NCI-H2081 (cell line): ENCODE data around the gene SLC66A2.
"Not testable (repeated sequence)": the region's sequence is repeated elsewhere in the genome, so short reads cannot be mapped to it uniquely, and the experiment has no call there.

Source experiments
- DNase-seq, 2 experiments: peaks; one replicate each; lab custom pipeline; 2025; lab: John Stamatoyannopoulos, UW

The SLC66A2 gene

DNA sequence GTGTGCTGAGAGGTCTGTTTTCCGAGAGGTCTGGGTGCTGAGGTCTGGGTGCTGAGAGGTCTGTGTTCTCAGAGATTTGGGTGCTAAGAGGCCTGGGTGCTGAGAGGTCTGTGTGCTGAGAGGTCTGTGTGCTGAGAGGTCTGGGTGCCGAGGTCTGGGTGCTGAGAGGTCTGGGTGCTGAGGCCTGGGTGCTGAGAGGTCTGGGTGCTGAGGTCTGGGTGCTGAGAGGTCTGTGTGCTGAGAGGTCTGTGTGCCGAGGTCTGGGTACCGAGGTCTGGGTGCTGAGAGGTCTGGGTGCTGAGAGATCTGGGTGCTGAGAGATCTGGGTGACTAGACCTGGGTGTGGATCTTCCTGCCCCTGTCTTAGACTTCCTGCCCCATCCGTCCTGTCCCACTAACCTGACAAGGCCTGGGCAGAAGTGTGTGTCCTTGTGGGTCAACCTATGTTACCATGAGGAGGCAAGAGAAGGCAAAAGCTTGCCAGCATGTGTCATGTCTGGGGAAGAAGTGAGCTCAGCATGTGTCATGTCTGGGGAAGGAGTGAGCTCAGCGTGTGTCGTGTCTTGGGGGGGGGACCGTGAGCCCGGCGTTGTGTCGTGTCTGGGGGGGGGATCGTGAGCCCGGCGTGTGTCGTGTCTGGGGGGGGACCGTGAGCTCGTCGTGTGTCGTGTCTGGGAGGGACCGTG lies 84.4 kb downstream of the SLC66A2 start:
- DNase-seq: no peak

DNA sequence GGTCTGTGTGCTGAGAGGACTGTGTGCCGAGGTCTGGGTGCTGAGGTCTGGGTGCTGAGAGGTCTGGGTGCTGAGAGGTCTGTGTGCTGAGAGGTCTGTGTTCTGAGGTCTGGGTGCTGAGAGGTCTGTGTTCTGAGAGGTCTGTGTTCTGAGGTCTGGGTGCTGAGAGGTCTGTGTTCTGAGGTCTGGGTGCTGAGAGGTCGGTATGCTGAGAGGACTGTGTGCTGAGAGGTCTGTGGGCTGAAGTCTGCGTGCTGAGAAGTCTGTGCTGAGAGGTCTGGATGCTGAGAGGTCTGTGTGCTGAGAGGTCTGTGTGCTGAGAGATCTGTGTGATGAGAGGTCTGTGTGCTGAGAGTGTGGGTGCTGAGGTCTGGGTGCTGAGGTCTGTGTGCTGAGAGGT lies 85.5 kb downstream of the SLC66A2 start:
- not testable (repeated sequence) for DNase-seq

DNA sequence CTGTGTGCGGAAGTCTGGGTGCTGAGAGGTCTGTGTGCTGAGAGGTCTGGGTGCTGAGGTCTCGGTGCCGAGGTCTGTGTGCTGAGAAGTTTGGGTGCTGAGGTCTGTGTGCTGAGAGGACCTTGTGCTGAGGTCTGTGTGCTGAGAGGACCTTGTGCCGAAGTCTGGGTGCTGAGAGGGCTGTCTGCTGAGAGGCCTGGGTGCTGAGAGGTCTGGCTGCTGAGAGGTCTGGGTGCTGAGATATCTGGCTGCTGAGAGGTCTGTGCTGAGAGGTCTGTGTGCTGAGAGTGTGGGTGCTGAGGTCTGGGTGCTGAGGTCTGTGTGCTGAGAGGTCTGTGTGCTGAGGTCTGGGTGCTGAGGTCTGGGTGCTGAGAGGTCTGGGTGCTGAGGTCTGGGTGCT lies 86.5 kb downstream of the SLC66A2 start:
- not testable (repeated sequence) for DNase-seq

DNA sequence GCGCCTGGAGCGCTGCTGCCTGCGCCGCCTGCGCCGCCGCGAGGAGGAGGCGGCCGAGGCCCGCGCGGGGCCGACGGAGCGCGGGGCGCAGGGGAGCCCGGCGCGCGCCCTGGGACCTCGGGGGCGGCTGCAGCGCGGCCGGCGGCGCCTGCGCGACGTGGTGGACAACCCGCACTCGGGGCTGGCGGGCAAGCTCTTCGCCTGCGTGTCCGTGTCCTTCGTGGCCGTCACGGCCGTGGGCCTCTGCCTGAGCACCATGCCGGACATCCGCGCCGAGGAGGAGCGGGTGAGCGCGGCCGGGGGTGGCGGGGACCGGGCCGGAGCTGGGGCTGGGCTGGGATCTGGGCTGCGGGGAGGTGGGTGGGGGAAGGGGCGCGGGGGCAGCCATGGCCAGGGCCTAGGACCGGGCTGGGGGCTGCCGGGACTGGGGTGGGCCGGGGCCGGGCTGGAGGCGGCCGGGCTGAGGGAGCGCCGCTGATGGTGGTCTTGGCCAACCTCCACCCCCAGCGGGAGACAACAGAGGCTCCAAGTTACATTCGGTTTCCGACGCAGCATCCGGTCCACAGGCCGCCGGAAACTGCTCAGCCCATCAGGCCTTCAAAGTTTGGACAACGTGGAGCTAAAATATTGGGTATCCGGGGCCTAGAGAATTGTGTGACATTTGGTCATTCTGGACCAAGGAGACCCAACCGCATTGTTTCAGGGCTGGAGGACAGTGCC lies 87.3 kb downstream of the SLC66A2 start:
- no peak for DNase-seq

DNA sequence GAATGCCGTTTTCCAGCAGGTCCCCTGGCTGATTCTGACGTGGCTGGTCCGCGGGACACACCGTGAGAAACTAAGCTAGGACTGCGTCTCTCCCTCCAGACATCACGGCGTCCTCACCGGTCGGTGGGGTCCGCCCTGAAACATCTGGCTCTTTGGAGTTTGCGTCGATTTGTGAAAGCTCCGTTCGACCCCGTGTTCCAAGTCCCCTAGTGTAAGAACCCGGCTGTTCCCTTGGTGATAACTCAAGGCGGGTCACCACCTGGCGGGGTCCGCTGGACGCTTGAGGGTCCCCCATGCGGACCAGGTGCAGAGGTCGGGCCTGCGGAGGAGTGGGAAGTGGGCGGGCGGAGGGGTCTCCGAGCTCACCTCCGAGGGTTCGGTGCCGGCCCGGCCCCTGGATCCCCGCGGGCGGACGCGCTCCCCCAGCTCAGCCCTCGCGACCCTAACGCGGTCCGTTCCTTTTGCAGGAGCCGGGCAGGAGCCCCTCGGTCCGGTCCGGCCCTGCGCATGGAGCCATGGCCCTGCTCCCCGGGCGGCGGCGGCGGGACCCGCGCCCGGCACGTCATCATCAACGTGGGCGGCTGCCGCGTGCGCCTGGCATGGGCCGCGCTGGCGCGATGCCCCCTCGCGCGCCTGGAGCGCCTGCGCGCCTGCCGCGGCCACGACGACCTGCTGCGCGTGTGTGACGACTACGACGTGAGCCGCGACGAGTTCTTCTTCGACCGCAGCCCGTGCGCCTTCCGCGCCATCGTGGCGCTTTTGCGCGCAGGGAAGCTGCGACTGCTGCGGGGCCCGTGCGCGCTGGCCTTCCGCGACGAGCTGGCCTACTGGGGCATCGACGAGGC lies 88.1 kb downstream of the SLC66A2 start:
- no peak for DNase-seq

DNA sequence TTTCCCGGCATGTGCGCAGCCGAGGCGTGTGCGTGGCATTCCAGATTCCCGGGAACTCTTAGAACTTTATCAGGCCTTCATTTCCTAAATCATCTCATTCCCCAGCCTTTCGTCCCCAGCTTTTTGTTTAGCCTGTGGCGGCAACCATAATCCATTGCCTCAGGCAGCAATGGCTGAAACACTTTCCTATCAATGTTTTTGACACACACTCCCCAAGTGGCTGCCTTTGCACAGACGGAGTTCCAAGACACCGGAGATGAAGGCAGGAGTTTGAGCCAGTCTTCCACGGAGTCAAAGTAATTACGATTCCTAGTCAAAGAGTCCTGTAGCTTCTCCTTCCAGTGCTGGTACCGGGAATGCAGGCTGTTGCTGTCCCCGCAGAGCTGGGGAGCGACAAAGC lies 88.9 kb downstream of the SLC66A2 start:
- no peak for DNase-seq

DNA sequence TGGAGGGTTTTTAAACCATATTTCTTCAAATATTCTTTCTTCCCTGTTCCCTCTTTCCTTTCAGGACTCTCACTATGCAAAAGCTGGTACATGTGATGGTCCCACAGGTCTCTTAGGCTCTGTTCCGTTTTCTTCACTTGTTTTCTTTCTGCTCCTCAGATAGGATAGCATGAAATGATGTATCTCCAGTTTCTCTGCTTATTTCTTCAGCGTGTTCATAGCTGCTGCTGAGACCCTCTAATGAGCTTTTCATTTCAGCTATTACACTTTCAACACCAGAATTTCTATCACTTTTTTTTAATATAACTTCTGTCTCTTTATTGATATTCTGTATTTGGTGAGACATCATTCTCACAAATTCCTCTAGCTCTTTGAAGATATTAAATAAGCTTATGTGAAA lies 89.8 kb downstream of the SLC66A2 start:
- DNase-seq: no peak

DNA sequence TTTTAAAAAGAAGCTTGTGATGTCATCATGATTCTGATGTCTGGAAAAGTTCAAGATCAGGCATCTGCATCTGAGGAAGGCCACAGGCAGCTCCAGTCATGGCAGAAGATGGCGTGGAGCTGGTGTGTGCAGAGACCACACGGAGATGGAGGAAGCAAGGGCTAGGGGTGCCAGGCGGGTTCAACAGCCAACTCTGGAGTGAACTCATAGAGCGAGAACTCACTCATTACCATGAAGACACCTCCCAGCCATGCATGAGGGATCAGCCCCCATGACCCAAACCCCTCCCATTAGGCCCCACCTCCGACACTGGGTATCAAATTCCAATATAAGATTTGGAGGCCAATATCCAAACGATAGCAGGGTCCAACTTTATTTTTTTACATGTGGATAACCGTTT lies 92.1 kb downstream of the SLC66A2 start:
- no peak for DNase-seq

DNA sequence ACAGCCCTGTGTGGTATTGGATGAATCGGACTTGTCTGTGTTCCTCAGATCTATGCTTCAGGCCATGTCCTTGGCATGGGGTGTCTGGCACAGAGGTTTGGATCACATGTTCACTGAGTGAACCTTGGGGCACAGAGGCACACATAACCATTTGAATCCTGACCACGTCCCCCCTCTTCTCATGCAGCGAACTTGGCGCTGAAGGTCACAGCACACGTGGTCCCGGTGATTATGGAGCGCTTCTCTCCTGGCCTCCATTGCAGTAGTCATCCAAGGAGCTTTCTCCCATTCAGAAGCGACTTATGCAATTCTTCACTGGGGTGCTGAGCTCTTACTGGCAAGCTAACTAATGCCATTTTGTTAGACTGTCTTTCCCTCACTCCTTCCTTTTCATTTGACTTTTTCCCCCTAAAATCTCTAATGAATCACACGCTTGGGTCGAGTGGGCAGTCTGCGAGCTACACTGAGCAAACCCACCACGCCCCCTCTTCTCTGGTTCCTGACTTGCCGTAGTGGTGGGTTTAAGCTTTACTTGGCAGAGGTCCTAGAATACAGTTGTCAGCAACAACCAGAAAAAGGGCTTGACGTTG lies 94.3 kb downstream of the SLC66A2 start:
- DNase-seq: no peak

DNA sequence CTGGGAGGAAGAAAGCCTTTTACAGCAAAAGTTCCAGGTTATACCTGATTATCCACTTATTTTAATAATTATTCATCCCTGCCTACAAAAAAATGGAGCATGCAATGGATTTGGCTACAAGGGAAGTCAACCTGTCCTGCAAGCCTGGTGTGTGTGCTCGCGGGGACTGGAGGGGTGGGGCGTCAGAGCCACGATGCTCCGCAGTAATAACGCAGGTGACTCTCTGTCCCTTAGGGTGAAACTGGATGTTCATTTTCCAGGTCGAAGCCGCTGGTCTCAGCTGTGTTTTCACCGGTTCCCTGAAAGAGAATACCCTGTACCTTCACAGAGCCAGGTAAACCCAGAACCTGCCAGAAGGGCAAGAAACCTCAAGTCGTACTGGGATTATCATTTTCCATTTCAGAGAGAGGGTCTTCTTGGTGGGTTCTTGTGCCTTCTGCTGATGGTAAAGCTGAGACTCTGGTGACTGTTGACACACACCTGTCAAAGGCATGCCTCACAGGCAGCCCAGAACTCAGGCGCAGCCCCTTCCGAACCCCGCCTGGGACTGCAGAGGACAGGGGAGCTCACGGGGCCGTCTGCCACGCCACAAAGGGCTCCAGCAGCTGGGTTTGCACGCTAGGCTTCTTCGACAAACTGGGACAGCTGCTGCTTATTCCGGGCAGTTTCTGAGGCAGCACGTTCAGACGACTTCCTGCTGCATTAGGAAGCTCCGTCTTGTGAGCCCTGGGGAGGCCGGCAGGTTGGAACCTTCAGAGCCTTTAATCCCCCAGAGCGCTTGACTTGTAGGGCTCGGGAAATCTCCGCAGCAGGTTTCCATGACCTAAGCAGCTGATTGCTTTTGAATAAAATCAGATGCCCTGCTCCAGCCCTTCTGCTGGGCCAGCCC lies 95.1 kb downstream of the SLC66A2 start:
- DNase-seq: peak in 1 of 2 experiments; percentile 40

DNA sequence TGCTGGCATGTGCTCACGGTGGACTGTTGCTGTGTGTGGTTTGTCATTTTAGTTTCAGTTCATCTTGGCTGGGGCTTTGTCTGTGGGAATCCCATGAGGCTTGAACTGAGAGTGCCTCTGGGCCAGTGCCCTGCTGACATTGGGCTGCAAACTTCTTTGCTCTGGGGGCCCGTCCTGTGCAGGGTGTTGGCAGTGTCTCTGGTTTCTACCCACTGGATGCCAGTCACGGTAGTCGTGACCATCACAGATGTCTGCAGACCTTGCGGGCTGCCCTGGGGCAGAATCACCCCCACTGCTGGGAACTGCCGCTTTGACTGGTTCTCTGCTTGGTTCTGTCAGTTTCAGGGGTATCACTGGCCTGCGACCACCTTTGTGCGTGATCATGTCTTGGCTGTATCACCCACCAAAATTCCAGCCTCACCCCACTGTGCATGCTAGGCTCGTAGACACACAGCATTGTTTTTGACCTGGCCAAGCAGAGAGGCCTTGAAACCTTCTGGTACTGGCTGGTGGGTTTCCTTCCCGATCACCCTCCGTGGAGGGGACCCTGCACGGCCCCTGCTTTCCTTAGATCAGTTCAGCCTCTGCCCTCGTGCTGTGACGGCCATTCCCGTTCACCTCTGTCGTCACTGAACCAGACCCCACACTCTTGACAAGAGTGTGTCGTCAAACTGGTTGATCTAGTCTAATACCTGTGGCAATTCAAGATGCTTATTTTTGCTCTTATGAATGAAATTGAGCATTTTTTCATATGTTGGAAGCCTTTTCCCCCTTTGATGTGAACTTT lies 96.1 kb downstream of the SLC66A2 start:
- DNase-seq: no peak

DNA sequence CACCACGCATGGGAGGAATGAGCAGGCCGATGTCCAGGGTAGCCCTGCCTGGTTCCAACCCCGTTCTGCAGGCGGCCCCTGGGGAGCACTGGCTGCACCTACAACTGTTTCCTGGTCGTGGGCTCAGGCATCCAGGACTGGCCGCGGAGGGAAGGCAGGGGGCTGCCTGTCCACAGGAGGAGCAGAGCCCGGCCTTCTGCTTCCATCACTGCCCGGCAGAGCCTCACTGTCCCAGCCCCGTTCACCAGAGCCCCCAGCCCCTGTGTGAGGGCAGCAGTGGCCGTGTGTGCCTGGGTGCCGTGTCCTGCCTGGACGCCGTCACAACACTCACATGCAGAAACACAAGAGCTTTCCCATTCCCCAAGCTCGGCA lies 97.5 kb downstream of the SLC66A2 start:
- no peak for DNase-seq

DNA sequence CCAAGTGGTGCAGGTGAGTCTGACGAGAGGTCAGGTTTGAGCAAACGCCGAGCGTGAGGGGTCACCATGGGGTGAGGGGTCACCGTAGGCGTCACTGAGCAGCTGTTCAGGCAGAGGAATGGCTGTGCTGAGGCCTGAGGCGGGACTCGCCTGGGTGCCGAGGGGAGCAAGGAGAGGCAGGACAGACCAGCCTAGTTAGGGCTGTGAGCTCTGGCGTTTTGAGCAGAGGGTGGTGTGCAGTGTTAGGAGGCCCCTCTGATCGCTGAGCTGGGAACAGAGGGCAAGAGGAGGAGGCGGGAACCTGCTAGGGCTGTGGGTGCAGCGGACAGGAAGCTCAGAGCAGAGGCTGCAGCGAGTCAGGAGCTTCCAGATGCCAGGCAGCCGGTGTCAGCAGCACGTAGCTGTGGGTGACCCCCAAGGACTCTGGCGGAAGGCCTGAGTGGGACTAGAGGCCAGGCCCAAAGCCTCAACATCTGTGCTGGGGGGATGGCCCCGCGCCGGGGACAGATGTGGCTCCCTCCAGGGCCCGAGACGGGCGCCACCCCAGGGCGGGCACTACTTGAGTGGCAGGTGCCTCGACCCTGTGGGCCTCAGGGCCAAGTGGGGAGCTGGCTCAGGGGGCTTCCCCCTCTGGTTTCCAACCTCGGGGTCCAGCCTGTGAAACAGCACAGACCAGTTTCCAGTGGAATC lies 98.0 kb downstream of the SLC66A2 start:
- no peak for DNase-seq

DNA sequence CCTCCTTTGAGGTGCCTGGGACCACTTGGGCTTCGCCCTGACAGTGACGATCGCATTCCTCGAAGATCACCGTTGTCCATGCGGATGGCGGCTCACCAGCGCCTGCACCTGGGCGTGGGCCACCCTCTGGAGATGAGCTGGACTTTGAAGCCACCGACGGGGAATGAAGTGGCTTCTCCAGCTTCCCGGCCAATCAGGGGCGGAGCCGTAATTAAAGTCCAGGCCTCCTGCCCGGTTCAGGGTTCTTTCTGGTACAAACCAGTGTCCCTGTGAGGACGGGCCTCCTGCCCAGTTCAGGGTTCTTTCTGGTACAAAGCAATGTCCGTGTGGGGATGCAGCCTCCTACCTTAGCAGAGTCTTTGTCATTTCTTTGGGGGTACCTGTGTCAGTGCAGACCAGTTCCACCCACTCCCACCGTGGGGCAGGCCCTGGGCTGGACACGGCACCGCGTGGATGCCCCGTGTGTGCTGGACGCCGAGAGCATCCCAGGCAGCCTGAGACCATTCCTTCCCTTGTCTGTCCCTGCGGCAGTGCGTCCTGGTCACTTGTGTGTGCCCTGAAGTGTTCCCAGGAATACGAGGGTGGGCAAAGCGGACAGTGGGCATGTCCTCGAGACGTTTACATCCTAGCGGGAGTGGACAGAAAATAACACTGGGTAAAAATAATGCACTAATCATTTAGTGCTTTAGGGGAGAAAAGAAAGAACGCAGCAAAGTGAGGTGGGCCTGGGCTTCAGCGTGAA lies 98.7 kb downstream of the SLC66A2 start:
- DNase-seq: no peak
